OCI-LY7 (cell line): ENCODE data around the gene LAMA2. TPM values are rescaled to one million over a fixed set of nuclear protein-coding genes. Genes with fewer than 3 reads are reported as not detected.

ENCODE experiments used
- BruUV-seq: library from RNA; stranded (reverse); fragments of 400-500 nt; replicated peaks from 2 replicates; lab custom pipeline; 2021; lab: Mats Ljungman, UMichigan
- CTCF ChIA-PET: fragments of 300-600 bp; sonication (Branson Sonifier 250); formaldehyde crosslinking; loops from one replicate; lab custom pipeline; 2022; ENCODE audit warnings: antibody characterized with exemption; ENCODE audit not compliant: unreplicated experiment; lab: Charles Lee
- POLR2A ChIA-PET: fragments of 300-600 bp; sonication (Branson Sonifier 250); formaldehyde crosslinking; loops from one replicate; lab custom pipeline; 2022; ENCODE audit warnings: antibody characterized with exemption; lab: Charles Lee
- DNase-seq: peaks from one replicate; pipeline ENCODE4 v3.0.0-alpha.2; 2015; ENCODE audit warnings: low spot score
- H2AFZ ChIP-seq: fragments of 200-600 bp; sonication (generic), shearing (Covaris generic); 2 replicates; pipeline ENCODE4 v1.6.1; 2014; ENCODE audit warnings: mild to moderate bottlenecking, antibody characterized with exemption, low read length, moderate library complexity
- H3K27ac ChIP-seq: fragments of 200-600 bp; sonication (generic); 2 replicates; pipeline ENCODE4 v1.5.1; 2014; ENCODE audit warnings: mixed run types, low read depth, mild to moderate bottlenecking, moderate library complexity, low read length, inconsistent platforms; ENCODE audit not compliant: poor library complexity, severe bottlenecking
- H3K36me3 ChIP-seq: fragments of 200-600 bp; sonication (generic); 2 replicates; pipeline ENCODE4 v1.6.1; 2014; ENCODE audit warnings: mild to moderate bottlenecking, antibody characterized with exemption, low read length, moderate library complexity, mixed read lengths; ENCODE audit not compliant: insufficient read depth
- H3K4me1 ChIP-seq: fragments of 200-600 bp; sonication (generic); 2 replicates; pipeline ENCODE4 v1.5.1; 2014; ENCODE audit warnings: mild to moderate bottlenecking, low read length; ENCODE audit not compliant: insufficient read depth, poor library complexity, severe bottlenecking
- H3K4me2 ChIP-seq: fragments of 200-600 bp; sonication (generic); 2 replicates; pipeline ENCODE4 v1.6.1; 2014; ENCODE audit warnings: mild to moderate bottlenecking, low read length
- H3K4me3 ChIP-seq: fragments of 200-600 bp; sonication (generic); 2 replicates; pipeline ENCODE4 v1.5.1; 2014; ENCODE audit warnings: mild to moderate bottlenecking, low read depth, low read length; ENCODE audit not compliant: poor library complexity, severe bottlenecking
- H3K79me2 ChIP-seq: fragments of 200-600 bp; sonication (generic); 2 replicates; pipeline ENCODE4 v1.6.1; 2016; ENCODE audit warnings: low read depth, mild to moderate bottlenecking, low read length, moderate library complexity, mixed read lengths; ENCODE audit not compliant: insufficient read depth
- H3K9me2 ChIP-seq: fragments of 200-600 bp; sonication (generic); 2 replicates; pipeline ENCODE4 v1.6.1; 2016; ENCODE audit warnings: mild to moderate bottlenecking, low read length, mixed read lengths; ENCODE audit not compliant: insufficient read depth
- H3K9me3 ChIP-seq: fragments of 200-600 bp; sonication (generic); 2 replicates; pipeline ENCODE4 v1.6.1; 2014; ENCODE audit warnings: mild to moderate bottlenecking, mixed run types, low read length, mixed read lengths
- H4K20me1 ChIP-seq: fragments of 200-600 bp; sonication (generic); 2 replicates; pipeline ENCODE4 v1.6.1; 2014; ENCODE audit warnings: mild to moderate bottlenecking, antibody characterized with exemption, low read length, moderate library complexity, mixed read lengths; ENCODE audit not compliant: insufficient read depth
- CTCF ChIP-seq: fragments of 200-600 bp; sonication (generic); conservative IDR thresholded peaks from 2 replicates; pipeline ENCODE4 v1.5.1; 2014; ENCODE audit warnings: mild to moderate bottlenecking, antibody characterized with exemption, low read length, moderate library complexity, mixed read lengths
- EZH2phosphoT487 ChIP-seq: fragments of 200-600 bp; sonication (generic); IDR thresholded peaks from 2 replicates; pipeline ENCODE4 v1.6.1; 2018; ENCODE audit warnings: low read depth, borderline replicate concordance, mild to moderate bottlenecking, mixed run types, antibody characterized with exemption, low read length, moderate library complexity, mixed read lengths
- intact Hi-C: fragments of 100-400 bp; cut with micrococcal nuclease; formaldehyde crosslinking; loops from one replicate; pipeline ENCODE4 v1.10.0; 2022; ENCODE audit not compliant: unreplicated experiment
- total RNA-seq, 2 experiments: library from RNA; depleted of rRNA in 1 of 2; stranded (reverse); fragments of >200 nt in 1 of 2; shearing (Covaris generic) in 1 of 2; gene quantifications; 2 replicates each; pipeline ENCODE4 v1.2.3, GENCODE V29; 2014 to 2022

The LAMA2 gene
- total RNA-seq, 2 experiments from 2014 or later = not detected

- no peaks in the 10 kb centered on the region for H3K9me3 ChIP-seq
- TF ChIP-seq EZH2phosphoT487 = no peak
- TF ChIP-seq CTCF = no peak
- no peak for DNase-seq
- no peaks in the 10 kb centered on the region for H3K4me1 ChIP-seq
- H4K20me1 ChIP-seq = no peaks in the 10 kb centered on the region
- ChIA-PET CTCF (no interaction called here), POLR2A (no interaction called here)
- no TSS peak for BruUV-seq
- H3K36me3 ChIP-seq = no peaks in the 10 kb centered on the region
- no peaks in the 10 kb centered on the region for H3K79me2 ChIP-seq
- no peak overlapping the region for H3K4me2 ChIP-seq
- H3K9me2 ChIP-seq = no peaks in the 10 kb centered on the region
- no peak overlapping the region for H2AFZ ChIP-seq
- H3K27ac ChIP-seq = no peak overlapping the region
- no peak overlapping the region for H3K4me3 ChIP-seq
- intact Hi-C loops = no loop called here
Measured at GRCh38 chr6:129451187-129451586, 568.2 kb downstream of the LAMA2 start.

DNA sequence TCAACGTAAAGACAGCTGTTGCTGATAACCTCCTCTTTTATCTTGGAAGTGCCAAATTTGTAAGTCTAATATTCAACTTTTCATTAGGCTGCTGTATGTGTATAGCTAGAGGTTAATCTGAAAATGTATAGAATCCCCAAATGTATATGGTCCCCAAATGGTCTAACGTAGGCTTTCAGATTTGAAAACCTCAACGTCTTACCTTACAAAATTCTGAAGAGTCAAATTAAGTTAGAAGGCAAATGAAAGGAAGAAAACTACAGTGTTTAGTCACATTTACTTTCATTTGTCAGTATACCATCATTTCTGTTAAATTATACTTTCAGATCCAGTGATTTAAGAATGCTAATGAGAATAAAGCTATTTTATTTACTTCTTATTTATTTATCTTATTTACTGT, 570.1 kb downstream of the LAMA2 start:
- no TSS peak for BruUV-seq
- intact Hi-C loops = no loop called here
- TF ChIP-seq CTCF (no peak), EZH2phosphoT487 (no peak)
- Histone ChIP-seq H3K4me1 (no peaks in the 10 kb centered on the region), H3K9me2 (no peaks in the 10 kb centered on the region), H3K9me3 (no peaks in the 10 kb centered on the region), H3K36me3 (no peaks in the 10 kb centered on the region), H3K4me3 (no peak overlapping the region), H4K20me1 (no peaks in the 10 kb centered on the region), H3K79me2 (no peaks in the 10 kb centered on the region), H2AFZ (no peak overlapping the region), H3K27ac (no peak overlapping the region), H3K4me2 (no peak overlapping the region)
- CTCF ChIA-PET = no interaction called here
- DNase-seq = no peak
- POLR2A ChIA-PET = no interaction called here

DNA sequence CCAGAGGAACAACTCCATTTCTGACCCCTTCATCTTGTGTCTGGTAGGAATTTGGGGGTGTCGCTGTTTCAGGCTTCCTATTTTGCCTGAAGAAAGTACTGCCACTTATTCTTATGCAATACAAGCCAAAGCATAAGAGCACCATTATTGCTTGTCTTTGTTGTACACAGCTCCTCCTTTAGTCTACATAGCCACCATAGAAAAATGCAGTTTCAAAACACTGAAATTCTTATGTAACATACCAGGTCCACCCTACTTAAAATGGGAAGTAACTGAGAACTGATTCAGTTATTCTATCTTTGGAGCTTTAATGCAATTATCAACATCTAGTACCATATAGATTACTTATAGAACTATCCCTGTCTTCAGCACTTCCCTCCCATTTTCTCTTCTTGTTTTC, 571.5 kb downstream of the LAMA2 start:
- POLR2A ChIA-PET = interaction anchor here (0.6 to 0.7 kb wide), 3 partner anchors 46 to 587 kb away, joined by 3 to 4 read pairs (median 3); no protein-coding TSS in a partner anchor
- intact Hi-C loops = no loop called here
- DNase-seq = no peak

More for the DNA sequence above, 571.5 kb downstream of the LAMA2 start:
- Histone ChIP-seq H3K79me2 (no peaks in the 10 kb centered on the region), H4K20me1 (no peaks in the 10 kb centered on the region), H3K27ac (no peak overlapping the region), H3K4me3 (no peak overlapping the region), H3K36me3 (no peaks in the 10 kb centered on the region), H3K9me2 (no peaks in the 10 kb centered on the region), H3K4me2 (no peak overlapping the region), H3K4me1 (no peaks in the 10 kb centered on the region), H2AFZ (no peak overlapping the region), H3K9me3 (no peaks in the 10 kb centered on the region)
- no TSS peak for BruUV-seq
- CTCF ChIA-PET = no interaction called here
- TF ChIP-seq CTCF (no peak), EZH2phosphoT487 (no peak)
